22Rv1 (cell line): ENCODE results near the gene FOXJ3.

Source experiments
- ZFX ChIP-seq: fragments of 450-650 bp; IDR thresholded peaks from 2 replicates; pipeline ENCODE4 v1.6.1; 2017; ENCODE audit warnings: antibody characterized with exemption, borderline replicate concordance
- TF ChIP-seq, protein P1 (sequence below): fragments of 450-650 bp; IDR thresholded peaks from 2 replicates; pipeline ENCODE4 v1.5.1; 2017; ENCODE audit warnings: mild to moderate bottlenecking

DNA sequence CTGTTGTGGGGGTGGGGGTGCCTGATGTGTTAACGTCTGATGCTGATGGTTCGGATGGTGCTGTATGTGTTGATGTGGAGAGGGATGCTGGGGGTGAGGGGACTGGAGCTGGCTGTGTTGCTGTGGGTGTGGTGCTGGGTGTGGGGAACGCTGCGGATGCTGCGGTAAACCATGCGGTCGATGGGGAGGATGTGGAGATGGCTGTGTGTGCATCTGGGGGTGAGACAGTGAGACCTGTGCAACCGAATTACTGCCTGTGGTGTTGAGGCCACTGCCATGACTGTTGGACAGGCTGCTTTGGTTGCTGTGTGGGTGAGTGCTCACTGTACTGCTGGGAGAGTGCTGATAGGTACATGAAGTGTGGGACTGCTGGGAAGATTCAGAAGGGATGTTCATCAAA is 143.7 kb downstream of the FOXJ3 start:
- TF ChIP-seq, protein P1, sequence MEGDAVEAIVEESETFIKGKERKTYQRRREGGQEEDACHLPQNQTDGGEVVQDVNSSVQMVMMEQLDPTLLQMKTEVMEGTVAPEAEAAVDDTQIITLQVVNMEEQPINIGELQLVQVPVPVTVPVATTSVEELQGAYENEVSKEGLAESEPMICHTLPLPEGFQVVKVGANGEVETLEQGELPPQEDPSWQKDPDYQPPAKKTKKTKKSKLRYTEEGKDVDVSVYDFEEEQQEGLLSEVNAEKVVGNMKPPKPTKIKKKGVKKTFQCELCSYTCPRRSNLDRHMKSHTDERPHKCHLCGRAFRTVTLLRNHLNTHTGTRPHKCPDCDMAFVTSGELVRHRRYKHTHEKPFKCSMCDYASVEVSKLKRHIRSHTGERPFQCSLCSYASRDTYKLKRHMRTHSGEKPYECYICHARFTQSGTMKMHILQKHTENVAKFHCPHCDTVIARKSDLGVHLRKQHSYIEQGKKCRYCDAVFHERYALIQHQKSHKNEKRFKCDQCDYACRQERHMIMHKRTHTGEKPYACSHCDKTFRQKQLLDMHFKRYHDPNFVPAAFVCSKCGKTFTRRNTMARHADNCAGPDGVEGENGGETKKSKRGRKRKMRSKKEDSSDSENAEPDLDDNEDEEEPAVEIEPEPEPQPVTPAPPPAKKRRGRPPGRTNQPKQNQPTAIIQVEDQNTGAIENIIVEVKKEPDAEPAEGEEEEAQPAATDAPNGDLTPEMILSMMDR, result no peak
- no peak for TF ChIP-seq ZFX
